ENCODE data around the gene CNOT3.
A peak's percentile ranks its signal among the peaks of the same experiment; 100 is the strongest.

Gene CNOT3

DNA sequence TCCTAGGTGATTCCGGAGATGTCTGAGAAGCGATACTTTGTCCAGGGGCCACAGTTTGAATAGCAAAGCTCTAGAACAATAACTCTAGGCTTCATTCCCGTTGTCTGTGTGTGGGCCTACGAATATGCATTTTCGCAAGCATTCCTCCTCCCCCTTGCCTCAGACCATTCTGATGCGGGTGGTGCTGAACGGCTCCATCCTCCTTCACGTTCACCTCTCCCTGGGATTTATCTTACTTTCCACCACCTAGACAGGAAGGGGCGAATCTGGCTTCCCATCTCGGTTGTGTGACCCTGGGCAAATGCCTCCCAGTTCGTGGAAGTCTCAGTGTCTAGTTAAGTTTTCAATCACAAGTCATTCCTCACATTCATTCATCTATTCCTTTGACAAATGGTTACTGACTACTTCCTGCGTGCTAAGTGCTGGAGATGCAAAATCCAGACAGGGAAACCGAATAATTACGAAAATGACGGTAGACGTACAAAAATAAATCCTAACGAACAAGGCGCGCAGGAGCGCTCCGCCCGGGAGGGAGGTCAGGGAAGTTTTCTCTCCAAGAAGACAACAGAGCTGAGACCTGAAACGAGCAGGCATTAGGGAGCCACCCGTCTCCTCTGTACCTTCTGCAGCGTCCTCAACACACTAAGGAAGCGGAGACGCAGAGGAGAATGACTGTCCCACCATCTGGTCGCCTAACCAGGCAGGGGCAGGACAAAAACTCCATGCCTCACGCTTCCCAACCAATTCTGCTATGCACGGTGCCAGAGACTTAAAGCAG lies 1.3 kb upstream of the CNOT3 start:
- no peak for DNase-seq (ENCODE audit: low spot score)
- TF ChIP-seq, protein P1, sequence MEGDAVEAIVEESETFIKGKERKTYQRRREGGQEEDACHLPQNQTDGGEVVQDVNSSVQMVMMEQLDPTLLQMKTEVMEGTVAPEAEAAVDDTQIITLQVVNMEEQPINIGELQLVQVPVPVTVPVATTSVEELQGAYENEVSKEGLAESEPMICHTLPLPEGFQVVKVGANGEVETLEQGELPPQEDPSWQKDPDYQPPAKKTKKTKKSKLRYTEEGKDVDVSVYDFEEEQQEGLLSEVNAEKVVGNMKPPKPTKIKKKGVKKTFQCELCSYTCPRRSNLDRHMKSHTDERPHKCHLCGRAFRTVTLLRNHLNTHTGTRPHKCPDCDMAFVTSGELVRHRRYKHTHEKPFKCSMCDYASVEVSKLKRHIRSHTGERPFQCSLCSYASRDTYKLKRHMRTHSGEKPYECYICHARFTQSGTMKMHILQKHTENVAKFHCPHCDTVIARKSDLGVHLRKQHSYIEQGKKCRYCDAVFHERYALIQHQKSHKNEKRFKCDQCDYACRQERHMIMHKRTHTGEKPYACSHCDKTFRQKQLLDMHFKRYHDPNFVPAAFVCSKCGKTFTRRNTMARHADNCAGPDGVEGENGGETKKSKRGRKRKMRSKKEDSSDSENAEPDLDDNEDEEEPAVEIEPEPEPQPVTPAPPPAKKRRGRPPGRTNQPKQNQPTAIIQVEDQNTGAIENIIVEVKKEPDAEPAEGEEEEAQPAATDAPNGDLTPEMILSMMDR (IDR thresholded peaks at IDR 0.05; ENCODE audit: extremely low read depth, missing control alignments): no peak

DNA sequence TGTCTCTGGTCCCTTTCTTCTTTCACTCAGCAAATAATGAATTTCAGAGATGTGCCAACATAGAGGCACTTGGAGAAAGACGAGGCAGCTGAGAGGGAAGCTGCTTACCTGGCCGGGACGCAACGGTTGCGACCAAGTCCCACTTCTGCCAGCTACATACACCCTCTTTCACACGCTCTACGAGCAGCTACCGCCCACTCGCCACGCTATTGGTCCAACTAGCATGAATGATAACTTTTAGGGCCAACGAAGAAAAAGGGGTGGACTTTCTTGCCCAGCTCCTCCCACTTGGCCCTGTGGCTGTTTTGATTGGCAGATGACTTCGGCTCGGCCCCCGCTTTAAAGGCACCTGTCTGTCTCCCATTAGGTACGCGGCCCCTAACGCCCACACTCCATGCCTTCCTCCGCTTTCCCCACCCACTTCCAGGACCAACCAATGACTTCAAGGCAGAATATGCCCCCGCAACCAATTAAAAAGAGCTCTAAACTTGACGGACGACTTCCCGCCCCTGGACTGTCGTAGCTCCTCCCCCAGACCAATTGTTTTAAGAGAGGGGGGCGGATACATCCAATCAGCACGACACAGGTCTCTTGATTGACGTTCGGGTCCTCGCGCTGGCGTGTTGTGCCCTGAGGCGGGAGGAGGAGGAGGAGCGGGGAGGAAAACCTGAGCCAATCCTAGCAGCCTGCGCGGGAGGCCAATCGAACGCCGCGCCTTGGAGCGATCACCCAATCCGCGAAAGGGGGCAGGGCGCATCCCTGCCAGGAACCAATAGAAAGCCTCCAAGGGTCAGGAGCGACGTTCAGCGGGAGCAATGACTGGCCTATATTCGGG lies 481 bp upstream of the CNOT3 start:
- peak; percentile 99 for DNase-seq (ENCODE audit: low spot score)
- TF ChIP-seq, protein P1 (IDR thresholded peaks at IDR 0.05; ENCODE audit: extremely low read depth, missing control alignments): no peak

GRCh38 chr19:54138489-54139256 lies 1.1 kb downstream of the CNOT3 start:
- TF ChIP-seq, protein P1 (IDR thresholded peaks at IDR 0.05; ENCODE audit: extremely low read depth, missing control alignments): no peak

GRCh38 chr19:54141356-54141755 lies 3.8 kb downstream of the CNOT3 start:
- TF ChIP-seq, protein P1 (IDR thresholded peaks at IDR 0.05; ENCODE audit: extremely low read depth, missing control alignments): no peak
- DNase-seq (ENCODE audit: low spot score): no peak

More at GRCh38 chr19:54138489-54139256, 1.1 kb downstream of the CNOT3 start:
- DNase-seq (ENCODE audit: low spot score): no peak

DNA sequence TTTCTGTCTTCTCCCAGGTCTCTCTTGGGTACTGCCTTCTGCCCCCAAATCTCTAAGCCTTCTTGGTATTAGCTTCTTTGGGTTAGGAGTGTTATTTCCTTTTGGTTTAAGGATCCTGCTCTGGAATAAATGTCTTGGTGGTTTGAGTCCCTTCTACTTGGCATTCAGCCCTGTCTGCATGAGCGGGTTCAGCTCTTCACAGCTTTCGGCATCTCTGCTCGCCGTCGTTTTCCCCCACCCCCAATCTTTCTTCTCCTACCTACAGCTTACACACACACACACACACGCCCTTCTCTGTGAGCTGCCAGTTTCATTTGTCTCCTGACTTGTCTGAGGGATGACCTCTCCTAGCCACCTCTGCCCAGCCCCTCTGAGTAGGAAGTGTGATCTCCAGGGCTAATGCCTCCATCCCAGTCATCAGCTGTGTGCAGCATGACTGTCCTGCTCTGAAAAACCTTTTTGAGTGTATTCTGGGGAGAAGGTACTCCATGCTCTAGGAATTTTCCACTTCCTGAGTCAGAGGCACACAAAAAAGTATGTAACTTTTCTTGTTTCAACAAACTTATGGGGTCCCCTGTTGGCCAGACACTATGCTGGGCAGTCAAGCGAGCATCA lies 4.7 kb downstream of the CNOT3 start:
- DNase-seq (ENCODE audit: low spot score): no peak
- TF ChIP-seq, protein P1 (IDR thresholded peaks at IDR 0.05; ENCODE audit: extremely low read depth, missing control alignments): no peak

DNA sequence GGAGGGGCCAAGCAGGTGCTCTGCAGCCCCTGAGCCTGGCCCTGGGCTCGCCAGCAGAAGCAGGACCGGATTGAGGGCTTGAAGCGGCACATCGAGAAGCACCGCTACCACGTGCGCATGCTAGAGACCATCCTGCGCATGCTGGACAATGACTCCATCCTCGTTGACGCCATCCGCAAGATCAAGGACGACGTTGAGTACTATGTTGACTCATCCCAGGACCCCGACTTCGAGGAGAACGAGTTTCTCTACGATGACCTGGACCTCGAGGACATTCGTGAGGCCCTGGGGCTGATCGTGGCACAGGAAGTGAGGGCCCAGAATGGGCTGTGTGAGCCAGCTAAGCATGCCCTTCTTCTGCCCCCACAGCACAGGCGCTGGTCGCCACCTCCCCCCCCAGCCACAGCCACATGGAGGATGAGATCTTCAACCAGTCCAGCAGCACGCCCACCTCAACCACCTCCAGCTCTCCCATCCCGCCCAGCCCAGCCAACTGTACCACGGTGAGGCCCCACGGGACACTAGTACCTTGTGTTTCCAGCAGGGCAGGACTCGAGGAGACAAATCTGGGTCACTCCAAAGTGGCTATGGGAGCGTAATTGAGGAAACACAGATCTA lies 8.1 kb downstream of the CNOT3 start:
- TF ChIP-seq, protein P1 (IDR thresholded peaks at IDR 0.05; ENCODE audit: extremely low read depth, missing control alignments): no peak
- DNase-seq (ENCODE audit: low spot score): no peak

Measured in GM20000 (cell line).